Measurements from ENCODE around the gene PHF24.

DNA sequence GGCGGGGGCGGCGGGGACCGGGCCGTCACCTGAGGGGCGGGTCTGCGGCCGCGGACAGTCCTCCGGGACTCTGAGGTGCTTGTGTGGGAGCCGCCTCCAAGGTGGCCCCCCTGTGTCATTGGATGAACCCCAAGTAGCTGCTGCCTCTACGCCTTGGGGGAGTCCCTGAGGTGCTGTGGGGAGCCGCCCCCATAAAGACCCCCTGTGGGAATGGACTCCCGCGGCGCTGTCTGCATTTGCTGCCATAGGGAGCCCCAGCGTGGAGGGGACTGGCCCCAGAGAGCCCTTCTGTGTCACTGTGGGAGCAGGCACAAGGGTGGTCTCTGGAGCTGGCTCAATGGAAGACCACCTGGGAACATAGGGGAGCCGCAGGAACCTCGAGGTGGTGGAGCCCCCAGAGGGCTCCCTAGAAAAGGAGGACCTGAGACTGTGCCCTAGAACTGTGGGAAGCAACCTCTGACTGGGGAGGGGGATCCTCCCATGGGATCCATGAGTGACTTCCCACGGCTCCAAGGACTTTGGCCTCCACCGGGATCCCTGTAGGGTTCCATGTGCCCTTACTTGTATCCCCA lies 412 bp downstream of the PHF24 start:
- TF ChIP-seq ELK4 (IDR thresholded peaks at IDR 0.05; ENCODE audit: borderline replicate concordance, low read depth, low read length) (no peak), ZNF138 (tag by site-specific recombination; IDR thresholded peaks at IDR 0.05; ENCODE audit: borderline replicate concordance) (no peak), ZNF658 (tag by site-specific recombination; IDR thresholded peaks at IDR 0.05) (no peak), KLF16 (tag by site-specific recombination; IDR thresholded peaks at IDR 0.05) (no peak), KLF10 (tag by site-specific recombination; IDR thresholded peaks at IDR 0.05) (no peak), ZNF274 (IDR thresholded peaks at IDR 0.05; ENCODE audit: low read length) (no peak), ZNF274 (tag by site-specific recombination; IDR thresholded peaks at IDR 0.05; ENCODE audit: borderline replicate concordance) (no peak), ZNF140 (tag by site-specific recombination; IDR thresholded peaks at IDR 0.05) (no peak)
- TF ChIP-seq, protein P1, sequence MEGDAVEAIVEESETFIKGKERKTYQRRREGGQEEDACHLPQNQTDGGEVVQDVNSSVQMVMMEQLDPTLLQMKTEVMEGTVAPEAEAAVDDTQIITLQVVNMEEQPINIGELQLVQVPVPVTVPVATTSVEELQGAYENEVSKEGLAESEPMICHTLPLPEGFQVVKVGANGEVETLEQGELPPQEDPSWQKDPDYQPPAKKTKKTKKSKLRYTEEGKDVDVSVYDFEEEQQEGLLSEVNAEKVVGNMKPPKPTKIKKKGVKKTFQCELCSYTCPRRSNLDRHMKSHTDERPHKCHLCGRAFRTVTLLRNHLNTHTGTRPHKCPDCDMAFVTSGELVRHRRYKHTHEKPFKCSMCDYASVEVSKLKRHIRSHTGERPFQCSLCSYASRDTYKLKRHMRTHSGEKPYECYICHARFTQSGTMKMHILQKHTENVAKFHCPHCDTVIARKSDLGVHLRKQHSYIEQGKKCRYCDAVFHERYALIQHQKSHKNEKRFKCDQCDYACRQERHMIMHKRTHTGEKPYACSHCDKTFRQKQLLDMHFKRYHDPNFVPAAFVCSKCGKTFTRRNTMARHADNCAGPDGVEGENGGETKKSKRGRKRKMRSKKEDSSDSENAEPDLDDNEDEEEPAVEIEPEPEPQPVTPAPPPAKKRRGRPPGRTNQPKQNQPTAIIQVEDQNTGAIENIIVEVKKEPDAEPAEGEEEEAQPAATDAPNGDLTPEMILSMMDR (tag by site-specific recombination; IDR thresholded peaks at IDR 0.05): no peak
